Non-pigmented ciliary epithelial cell (primary cell): ENCODE data around the gene EPHA3.

ENCODE experiments used
- DNase-seq: peaks from one replicate; pipeline ENCODE4 v3.0.0-alpha.2; 2010; ENCODE audit warnings: low read depth

Gene EPHA3

GRCh38 chr3:89227634-89228033 lies 120.2 kb downstream of the EPHA3 start:
- peak; percentile 3 for DNase-seq

GRCh38 chr3:89232155-89232554 lies 124.7 kb downstream of the EPHA3 start:
- DNase-seq = no peak

GRCh38 chr3:89234620-89235019 lies 127.2 kb downstream of the EPHA3 start:
- DNase-seq = no peak

- DNase-seq = no peak
Measured at GRCh38 chr3:89238846-89239245, 131.4 kb downstream of the EPHA3 start.

- no peak for DNase-seq
Measured at GRCh38 chr3:89239774-89240173, 132.4 kb downstream of the EPHA3 start.

- DNase-seq = no peak
Measured at GRCh38 chr3:89245612-89246011, 138.2 kb downstream of the EPHA3 start.

- no peak for DNase-seq
Measured at GRCh38 chr3:89246326-89246725, 138.9 kb downstream of the EPHA3 start.

GRCh38 chr3:89250742-89251141 lies 143.3 kb downstream of the EPHA3 start:
- DNase-seq = no peak

- DNase-seq = no peak
Measured at GRCh38 chr3:89252016-89252415, 144.6 kb downstream of the EPHA3 start.

GRCh38 chr3:89252860-89253259 lies 145.4 kb downstream of the EPHA3 start:
- DNase-seq = no peak

- DNase-seq = no peak
Measured at GRCh38 chr3:89256395-89256794, 149.0 kb downstream of the EPHA3 start.

GRCh38 chr3:89256882-89257281 lies 149.5 kb downstream of the EPHA3 start:
- DNase-seq = no peak

GRCh38 chr3:89260721-89261120 lies 153.3 kb downstream of the EPHA3 start:
- no peak for DNase-seq

GRCh38 chr3:89261673-89262072 lies 154.3 kb downstream of the EPHA3 start:
- DNase-seq = no peak

GRCh38 chr3:89262309-89262929 lies 155.0 kb downstream of the EPHA3 start:
- no peak for DNase-seq

- no peak for DNase-seq
Measured at GRCh38 chr3:89264037-89264560, 156.7 kb downstream of the EPHA3 start.

- no peak for DNase-seq
Measured at GRCh38 chr3:89266074-89266473, 158.7 kb downstream of the EPHA3 start.

- DNase-seq = no peak
Measured at GRCh38 chr3:89268059-89268458, 160.6 kb downstream of the EPHA3 start.

GRCh38 chr3:89270201-89270600 lies 162.8 kb downstream of the EPHA3 start:
- no peak for DNase-seq

- DNase-seq = no peak
Measured at GRCh38 chr3:89275001-89275400, 167.6 kb downstream of the EPHA3 start.

GRCh38 chr3:89276116-89276515 lies 168.7 kb downstream of the EPHA3 start:
- no peak for DNase-seq

- no peak for DNase-seq
Measured at GRCh38 chr3:89278302-89279025, 171.0 kb downstream of the EPHA3 start.

- no peak for DNase-seq
Measured at GRCh38 chr3:89280301-89280700, 172.9 kb downstream of the EPHA3 start.
